Muscle of back (tissue), 13 donors: ENCODE results near the gene SH3PXD2A. TPM values are rescaled to one million over a fixed set of nuclear protein-coding genes. Genes with fewer than 3 reads are reported as not detected.

ENCODE experiments used
- DNase-seq, 3 donors: peaks; one replicate each; pipeline versions ENCODE4 v3.0.0 to v3.0.0-alpha.2; 2013
- long read RNA-seq, 9 donors: transcript quantifications; one replicate each; lab custom pipeline, GENCODE V29; 2026
- polyA plus RNA-seq, 10 donors: library from polyadenylated mRNA; unstranded; fragments of 120-200 nt; gene quantifications; one replicate each; pipeline ENCODE4 v1.2.1, GENCODE V29; 2013; ENCODE audit not compliant: insufficient read length in 10 of 10

SH3PXD2A gene, protein sequence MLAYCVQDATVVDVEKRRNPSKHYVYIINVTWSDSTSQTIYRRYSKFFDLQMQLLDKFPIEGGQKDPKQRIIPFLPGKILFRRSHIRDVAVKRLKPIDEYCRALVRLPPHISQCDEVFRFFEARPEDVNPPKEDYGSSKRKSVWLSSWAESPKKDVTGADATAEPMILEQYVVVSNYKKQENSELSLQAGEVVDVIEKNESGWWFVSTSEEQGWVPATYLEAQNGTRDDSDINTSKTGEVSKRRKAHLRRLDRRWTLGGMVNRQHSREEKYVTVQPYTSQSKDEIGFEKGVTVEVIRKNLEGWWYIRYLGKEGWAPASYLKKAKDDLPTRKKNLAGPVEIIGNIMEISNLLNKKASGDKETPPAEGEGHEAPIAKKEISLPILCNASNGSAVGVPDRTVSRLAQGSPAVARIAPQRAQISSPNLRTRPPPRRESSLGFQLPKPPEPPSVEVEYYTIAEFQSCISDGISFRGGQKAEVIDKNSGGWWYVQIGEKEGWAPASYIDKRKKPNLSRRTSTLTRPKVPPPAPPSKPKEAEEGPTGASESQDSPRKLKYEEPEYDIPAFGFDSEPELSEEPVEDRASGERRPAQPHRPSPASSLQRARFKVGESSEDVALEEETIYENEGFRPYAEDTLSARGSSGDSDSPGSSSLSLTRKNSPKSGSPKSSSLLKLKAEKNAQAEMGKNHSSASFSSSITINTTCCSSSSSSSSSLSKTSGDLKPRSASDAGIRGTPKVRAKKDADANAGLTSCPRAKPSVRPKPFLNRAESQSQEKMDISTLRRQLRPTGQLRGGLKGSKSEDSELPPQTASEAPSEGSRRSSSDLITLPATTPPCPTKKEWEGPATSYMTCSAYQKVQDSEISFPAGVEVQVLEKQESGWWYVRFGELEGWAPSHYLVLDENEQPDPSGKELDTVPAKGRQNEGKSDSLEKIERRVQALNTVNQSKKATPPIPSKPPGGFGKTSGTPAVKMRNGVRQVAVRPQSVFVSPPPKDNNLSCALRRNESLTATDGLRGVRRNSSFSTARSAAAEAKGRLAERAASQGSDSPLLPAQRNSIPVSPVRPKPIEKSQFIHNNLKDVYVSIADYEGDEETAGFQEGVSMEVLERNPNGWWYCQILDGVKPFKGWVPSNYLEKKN
- 10 to 100 TPM; 72.3 to 88.0 (median 76.6) TPM for polyA plus RNA-seq
- long read RNA-seq, donor 1, partial matches to known transcripts, result 9 of 9 reads
- long read RNA-seq, donor 1, other reads (novel, unspliced or antisense), result 0 of 9 reads
- long read RNA-seq, donor 2, partial matches to known transcripts, result 5 of 5 reads
- long read RNA-seq, donor 2, other reads (novel, unspliced or antisense), result 0 of 5 reads
- long read RNA-seq, donor 3, result 0 reads
- long read RNA-seq, donor 4, full-length matches to known transcripts, result 1 of 6 reads
- long read RNA-seq, donor 4, partial matches to known transcripts, result 5 of 6 reads
- long read RNA-seq, donor 4, other reads (novel, unspliced or antisense), result 0 of 6 reads
- long read RNA-seq, donor 5, partial matches to known transcripts, result 11 of 11 reads
- long read RNA-seq, donor 5, other reads (novel, unspliced or antisense), result 0 of 11 reads
- long read RNA-seq, donor 6, partial matches to known transcripts, result 10 of 10 reads
- long read RNA-seq, donor 6, other reads (novel, unspliced or antisense), result 0 of 10 reads
- long read RNA-seq, donor 7, partial matches to known transcripts, result 6 of 6 reads
- long read RNA-seq, donor 7, other reads (novel, unspliced or antisense), result 0 of 6 reads
- long read RNA-seq, donor 8, result 0 reads
- long read RNA-seq, donor 9, result 0 reads

DNA sequence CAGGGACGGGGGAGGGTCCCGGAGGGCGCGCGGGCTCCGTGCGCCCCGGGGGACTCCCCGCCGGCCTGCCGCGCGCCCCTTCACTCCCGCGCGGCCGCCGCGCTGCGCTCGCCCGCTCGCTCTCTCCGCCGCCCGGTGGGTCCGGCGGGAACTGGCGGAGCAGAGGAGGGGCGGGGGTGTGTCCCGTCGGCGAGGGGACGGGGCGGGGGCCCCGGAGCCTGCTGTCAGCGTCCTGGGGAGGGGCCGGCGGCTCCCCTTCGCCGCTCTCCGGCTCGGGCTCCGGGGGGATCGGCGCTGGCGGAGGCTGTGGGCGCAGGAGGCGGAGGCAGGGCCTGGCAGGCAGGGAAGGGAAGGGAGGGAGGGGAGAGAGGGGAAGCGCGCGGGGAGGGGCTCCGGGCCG is at the start of gene SH3PXD2A:
Gene SH3PXD2A, minus strand, starts transcription at position 153 of the 400 bp plus-strand sequence. CDS start 310 bp downstream, outside the sequence.
- peak in 2 of 3 donors; percentile 66 to 86 for DNase-seq

DNA sequence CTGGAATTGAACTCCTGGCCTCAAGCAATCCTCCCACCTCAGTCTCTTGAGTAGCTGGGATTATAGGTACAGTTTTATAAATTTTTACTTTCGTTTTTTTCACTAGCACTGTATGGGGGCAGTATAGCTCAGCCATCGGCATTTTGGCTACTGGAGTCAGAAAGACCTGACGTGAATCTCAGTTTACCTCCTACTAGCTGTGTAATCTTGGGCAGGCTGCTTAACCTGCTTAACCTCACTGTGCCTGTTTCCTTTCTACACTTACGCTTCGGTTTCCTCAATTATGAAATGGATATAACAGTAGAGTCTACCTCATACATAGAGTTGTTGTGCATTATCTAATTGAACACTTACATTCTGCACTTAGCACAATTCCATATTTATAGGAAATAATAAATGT is 45.9 kb upstream of the SH3PXD2A start:
- no peak for DNase-seq

- DNase-seq, result no peak
Measured at GRCh38 chr10:103899312-103899711, 43.9 kb upstream of the SH3PXD2A start.

- DNase-seq, result no peak
Measured at GRCh38 chr10:103897241-103897774, 41.9 kb upstream of the SH3PXD2A start.

DNA sequence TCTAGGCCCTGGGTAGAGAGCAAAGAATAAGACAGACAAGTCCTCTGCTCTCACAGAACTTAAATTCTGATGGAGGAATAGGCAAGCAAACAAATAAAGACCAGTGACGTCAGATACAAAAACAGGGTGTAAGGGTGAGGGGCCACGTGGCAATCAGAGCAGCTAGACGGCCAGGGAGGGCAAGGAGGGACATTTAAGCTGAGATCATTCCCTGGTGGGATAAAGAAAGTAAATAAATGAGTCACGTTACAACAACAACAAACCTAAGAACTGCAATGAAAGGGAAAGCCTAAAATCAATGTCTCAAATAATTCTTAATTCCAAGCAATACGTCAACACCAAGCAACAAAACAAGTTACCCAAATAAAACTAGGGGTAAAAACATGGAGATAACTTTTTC is 40.8 kb upstream of the SH3PXD2A start:
- DNase-seq, result no peak

- DNase-seq, result peak in 1 of 3 donors; percentile 45
Measured at GRCh38 chr10:103895411-103896186, 40.2 kb upstream of the SH3PXD2A start.

DNA sequence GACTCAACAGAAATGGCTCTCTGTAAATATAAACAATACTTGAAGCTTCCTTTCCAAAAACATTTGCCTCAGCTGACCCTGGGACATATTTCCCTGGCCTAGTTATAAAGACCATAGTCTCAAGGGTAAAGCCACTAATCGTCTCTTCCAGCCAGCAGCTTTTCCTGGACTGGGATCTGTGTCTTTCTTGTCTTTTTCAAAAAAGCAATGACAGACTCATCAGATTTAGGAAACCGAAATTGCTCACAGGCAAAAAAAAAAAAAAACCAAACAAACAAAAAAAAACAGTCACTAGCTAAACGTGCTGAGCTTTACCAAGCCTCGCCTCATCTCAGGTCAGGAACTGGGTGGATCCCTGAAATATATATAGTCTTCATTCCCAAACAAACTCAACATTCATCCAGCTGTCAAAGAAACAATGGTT is 39.1 kb upstream of the SH3PXD2A start:
- DNase-seq, result peak; percentile 38 to 79 (median 66)

- DNase-seq, result no peak
Measured at GRCh38 chr10:103893817-103894216, 38.4 kb upstream of the SH3PXD2A start.

- no peak for DNase-seq
Measured at GRCh38 chr10:103892181-103892580, 36.8 kb upstream of the SH3PXD2A start.

GRCh38 chr10:103890688-103891087 is 35.3 kb upstream of the SH3PXD2A start:
- no peak for DNase-seq

DNA sequence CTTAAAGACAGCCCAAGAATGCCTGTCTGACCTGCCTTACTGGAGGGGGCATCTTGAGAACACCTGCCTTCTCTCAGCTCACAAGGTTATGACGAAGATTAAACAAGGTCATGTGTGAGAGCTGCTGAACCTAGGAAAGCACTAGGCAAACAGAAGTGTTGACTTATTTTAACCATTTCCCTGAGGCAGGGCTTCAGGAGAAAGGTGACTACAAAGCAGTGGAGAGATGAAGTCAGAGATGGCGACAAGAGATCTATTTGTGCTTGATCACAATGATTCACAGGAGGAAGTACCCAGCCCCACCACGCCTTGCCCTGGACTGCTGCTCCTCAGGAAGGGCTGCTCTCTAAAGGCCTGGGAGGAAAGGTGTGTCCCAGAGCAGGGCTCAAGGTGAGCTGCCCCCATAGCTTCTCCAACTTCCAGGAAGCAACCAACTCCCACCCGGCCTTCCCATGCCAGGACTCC is 34.9 kb upstream of the SH3PXD2A start:
- no peak for DNase-seq

- DNase-seq, result no peak
Measured at GRCh38 chr10:103889121-103889720, 33.8 kb upstream of the SH3PXD2A start.

DNA sequence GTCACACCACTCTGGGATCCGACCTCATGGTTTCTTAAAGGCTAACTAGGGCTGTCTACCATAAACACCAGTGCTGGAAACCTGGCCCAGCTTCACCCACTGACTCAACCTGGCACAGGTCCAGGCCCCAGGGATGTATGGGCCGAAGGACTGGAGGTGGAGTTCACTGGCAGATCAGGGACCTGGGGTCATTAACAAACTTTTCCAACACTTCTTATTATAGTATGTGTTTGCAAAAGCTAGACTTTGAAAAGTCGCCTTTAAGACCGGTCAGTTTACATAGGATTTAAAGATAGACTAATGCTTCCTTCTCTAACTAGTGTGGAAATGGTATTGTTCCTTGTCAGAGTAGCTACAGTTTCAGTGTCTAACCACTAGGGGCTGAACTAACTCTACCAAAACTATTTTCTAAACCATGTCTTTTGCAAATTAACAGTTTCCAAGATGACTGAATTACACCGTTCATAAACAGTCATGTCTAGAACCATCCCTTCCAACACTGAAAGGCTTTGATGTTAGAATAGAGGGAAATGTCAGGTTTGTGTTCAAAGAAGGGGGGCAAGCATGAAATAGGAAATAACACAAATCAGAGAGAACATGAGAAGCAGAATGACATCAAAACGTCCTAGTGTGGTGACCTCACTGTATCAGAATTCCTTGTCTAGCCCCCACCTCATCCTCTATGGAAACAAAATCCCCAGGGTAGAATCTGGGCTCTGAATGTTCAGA is 32.9 kb upstream of the SH3PXD2A start:
- peak; percentile 66 to 88 (median 67) for DNase-seq

- DNase-seq, result peak in 1 of 3 donors; percentile 37
Measured at GRCh38 chr10:103885617-103886016, 30.2 kb upstream of the SH3PXD2A start.

- peak; percentile 45 to 78 (median 61) for DNase-seq
Measured at GRCh38 chr10:103884681-103885139, 29.3 kb upstream of the SH3PXD2A start.

- DNase-seq, result no peak
Measured at GRCh38 chr10:103882285-103883007, 27.1 kb upstream of the SH3PXD2A start.
